Prostate gland (tissue), 2 donors: ENCODE measurements around the gene PDE1C. TPM values are rescaled to one million over a fixed set of nuclear protein-coding genes. Genes with fewer than 3 reads are reported as not detected.

Experiments used
- DNase-seq: peaks from one replicate; pipeline ENCODE4 v3.0.0-alpha.2; 2019; ENCODE audit warnings: low spot score
- H3K27ac ChIP-seq, 2 donors: fragments of 200-600 bp; sonication (generic); 2 replicates each; pipeline ENCODE4 v1.5.1; 2017 to 2019
- H3K27me3 ChIP-seq: fragments of 200-600 bp; sonication (generic); replicated peaks from 2 replicates; pipeline ENCODE4 v1.5.1; 2019; ENCODE audit not compliant: insufficient read depth
- H3K36me3 ChIP-seq, 2 donors: fragments of 200-600 bp; sonication (generic); 1 replicate in 1 of 2; 2 replicates in 1 of 2; pipeline versions ENCODE4 v1.5.1 to v1.8.1; 2017 to 2019
- H3K4me1 ChIP-seq: fragments of 200-600 bp; sonication (generic); replicated peaks from 2 replicates; pipeline ENCODE4 v1.5.1; 2019
- H3K4me3 ChIP-seq, 2 donors: fragments of 200-600 bp; sonication (generic); 2 replicates each; pipeline ENCODE4 v1.5.1; 2017 to 2019
- H3K9me3 ChIP-seq: fragments of 200-600 bp; sonication (generic); 2 replicates; pipeline ENCODE4 v1.5.1; 2017
- CTCF ChIP-seq, 4 experiments: fragments of 200-600 bp in 2 of 4; fragments of 450-650 bp in 2 of 4; sonication (generic) in 2 of 4; IDR thresholded peaks; 1 replicate in 3 of 4; 2 replicates in 1 of 4; pipeline ENCODE4 v1.5.1; 2016 to 2019; ENCODE audit warnings: antibody characterized with exemption in 4 of 4, mild to moderate bottlenecking in 2 of 4, moderate library complexity in 2 of 4
- POLR2A ChIP-seq: fragments of 450-650 bp; IDR thresholded peaks from one replicate; pipeline ENCODE4 v1.6.1; 2016; ENCODE audit warnings: antibody characterized with exemption, mild to moderate bottlenecking
- POLR2AphosphoS5 ChIP-seq: sonication (generic); formaldehyde crosslinking; IDR thresholded peaks from one replicate; pipeline ENCODE4 v1.6.1; 2017; ENCODE audit warnings: antibody characterized with exemption
- WGBS: methylation state at CpG from one replicate; pipeline ENCODE4 v1.1.5; 2018; 5-methylcytosine and 5-hydroxymethylcytosine counted together
- intact Hi-C: fragments of 100-400 bp; cut with DNase I; formaldehyde crosslinking; loops from one replicate; pipeline ENCODE4 v1.14.2; 2022
- total RNA-seq, 2 donors: library from RNA; depleted of rRNA; stranded (reverse); fragments of >200 nt; gene quantifications; one replicate each; pipeline ENCODE4 v1.1.0, GENCODE V29; 2016

PDE1C gene
- total RNA-seq, 2 donors from 2014 or later: 2.4 to 4.2 TPM

GRCh38 chr7:32025381-32026082 lies 44.7 kb downstream of the PDE1C start:
- DNase-seq: no peak
- WGBS: 80% methylated on average over 6 of the region's 6 CpGs
- H3K4me3 ChIP-seq: no peak overlapping the region
- H3K27me3 ChIP-seq: no peaks in the 10 kb centered on the region
- no peaks in the 10 kb centered on the region for H3K9me3 ChIP-seq
- H3K27ac ChIP-seq: no peak overlapping the region
- intact Hi-C loops: no loop called here
- TF ChIP-seq CTCF (IDR thresholded peaks at IDR 0.05) (no peak), POLR2A (no peak), POLR2AphosphoS5 (no peak)
- H3K4me1 ChIP-seq: no peaks in the 10 kb centered on the region
- H3K36me3 ChIP-seq: no peaks in the 10 kb centered on the region

GRCh38 chr7:32023376-32023775 lies 46.8 kb downstream of the PDE1C start:
- Histone ChIP-seq H3K27ac (no peak overlapping the region), H3K27me3 (no peaks in the 10 kb centered on the region), H3K9me3 (no peaks in the 10 kb centered on the region), H3K4me1 (no peaks in the 10 kb centered on the region), H3K4me3 (no peak overlapping the region), H3K36me3 (no peaks in the 10 kb centered on the region)
- DNase-seq: no peak
- 57% methylated on average over 6 of the region's 6 CpGs for WGBS
- intact Hi-C loops: no loop called here
- no peak for TF ChIP-seq CTCF (IDR thresholded peaks at IDR 0.05)
- TF ChIP-seq POLR2A: no peak
- no peak for TF ChIP-seq POLR2AphosphoS5

GRCh38 chr7:32022966-32023365 lies 47.2 kb downstream of the PDE1C start:
- H3K27ac ChIP-seq: no peak overlapping the region
- TF ChIP-seq POLR2AphosphoS5: no peak
- TF ChIP-seq CTCF (IDR thresholded peaks at IDR 0.05): no peak
- TF ChIP-seq POLR2A: no peak
- DNase-seq: no peak
- no peaks in the 10 kb centered on the region for H3K36me3 ChIP-seq
- no peaks in the 10 kb centered on the region for H3K4me1 ChIP-seq
- WGBS: 71% methylated on average over 4 of the region's 4 CpGs
- no peaks in the 10 kb centered on the region for H3K9me3 ChIP-seq
- no peaks in the 10 kb centered on the region for H3K27me3 ChIP-seq
- intact Hi-C loops: no loop called here
- no peak overlapping the region for H3K4me3 ChIP-seq

GRCh38 chr7:32020551-32021159 lies 49.6 kb downstream of the PDE1C start:
- Histone ChIP-seq H3K4me3 (no peak overlapping the region), H3K4me1 (no peaks in the 10 kb centered on the region), H3K9me3 (no peaks in the 10 kb centered on the region), H3K36me3 (no peaks in the 10 kb centered on the region), H3K27ac (no peak overlapping the region), H3K27me3 (no peaks in the 10 kb centered on the region)
- intact Hi-C loops: no loop called here
- DNase-seq: no peak
- TF ChIP-seq POLR2AphosphoS5 (no peak), POLR2A (no peak), CTCF (IDR thresholded peaks at IDR 0.05) (no peak)
- 77% methylated on average over 2 of the region's 2 CpGs for WGBS
